Activated CD4-positive, alpha-beta T cell treated with anti-CD3 and anti-CD28 coated beads, Interleukin-2, amount 10 ng/mL, durations not matched to agents 24 days and 14 days (primary cell): Measurements from ENCODE around the gene EEF2. TPM values are rescaled to one million over a fixed set of nuclear protein-coding genes. Genes with fewer than 3 reads are reported as not detected.
"Not testable (repeated sequence)": the region's sequence is repeated elsewhere in the genome, so short reads cannot be mapped to it uniquely, and the experiment has no call there.

Experiments
- DNase-seq: peaks from one replicate; pipeline ENCODE4 v3.0.0; 2022
- H3K27ac Mint-ChIP-seq: one replicate; pipeline ENCODE4 v1.8.0; 2022; ENCODE audit warnings: mild to moderate bottlenecking, mixed read lengths
- H3K27me3 Mint-ChIP-seq: one replicate; pipeline ENCODE4 v1.8.0; 2022; ENCODE audit warnings: mixed read lengths
- H3K36me3 Mint-ChIP-seq: one replicate; pipeline ENCODE4 v1.8.0; 2022; ENCODE audit warnings: low read depth, mild to moderate bottlenecking, mixed read lengths
- H3K4me1 Mint-ChIP-seq: one replicate; pipeline ENCODE4 v1.8.0; 2021; ENCODE audit warnings: mixed read lengths
- H3K4me3 Mint-ChIP-seq: one replicate; pipeline ENCODE4 v1.8.0; 2022; ENCODE audit warnings: mild to moderate bottlenecking, moderate library complexity, mixed read lengths
- H3K9me3 Mint-ChIP-seq: one replicate; pipeline ENCODE4 v1.8.0; 2021; ENCODE audit warnings: mixed read lengths
- intact Hi-C: fragments of 100-400 bp; cut with micrococcal nuclease; formaldehyde crosslinking; loops from one replicate; pipeline ENCODE4 v1.15.1; 2023
- total RNA-seq: library from RNA; stranded (reverse); gene quantifications from 2 replicates; pipeline ENCODE4 v1.2.3, GENCODE V29; 2022

The EEF2 gene
- total RNA-seq, 1 donor from 2014 or later, result 2,438 TPM

DNA sequence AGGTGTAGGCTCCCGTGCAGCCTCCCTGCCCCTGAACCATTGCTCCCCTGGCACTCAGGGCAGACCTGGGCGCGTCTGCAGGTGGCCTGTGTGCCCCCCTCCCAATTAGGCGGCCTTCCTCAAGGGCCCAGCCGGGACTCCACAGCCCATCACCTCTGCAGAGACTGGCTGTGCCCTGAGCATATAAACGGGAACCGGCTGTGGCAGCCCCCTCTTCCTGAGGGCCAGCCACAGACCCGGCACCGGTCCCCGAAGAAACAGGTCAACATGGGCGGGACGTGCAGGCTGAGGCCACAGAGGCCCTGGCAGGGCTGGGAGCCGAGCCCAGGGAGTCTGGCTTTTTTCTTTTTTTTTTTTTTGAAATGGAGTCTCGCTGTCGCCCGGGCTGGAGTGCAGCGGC lies 34.3 kb upstream of the EEF2 start:
- no peak overlapping the region for H3K4me3 Mint-ChIP-seq
- no peak for DNase-seq
- H3K27ac Mint-ChIP-seq, result no peak overlapping the region
- no peaks in the 10 kb centered on the region for H3K4me1 Mint-ChIP-seq
- H3K9me3 Mint-ChIP-seq, result no peaks in the 10 kb centered on the region
- intact Hi-C loops, result no loop called here
- no peaks in the 10 kb centered on the region for H3K27me3 Mint-ChIP-seq
- peaks cover 14% of the 10 kb centered on the region for H3K36me3 Mint-ChIP-seq

DNA sequence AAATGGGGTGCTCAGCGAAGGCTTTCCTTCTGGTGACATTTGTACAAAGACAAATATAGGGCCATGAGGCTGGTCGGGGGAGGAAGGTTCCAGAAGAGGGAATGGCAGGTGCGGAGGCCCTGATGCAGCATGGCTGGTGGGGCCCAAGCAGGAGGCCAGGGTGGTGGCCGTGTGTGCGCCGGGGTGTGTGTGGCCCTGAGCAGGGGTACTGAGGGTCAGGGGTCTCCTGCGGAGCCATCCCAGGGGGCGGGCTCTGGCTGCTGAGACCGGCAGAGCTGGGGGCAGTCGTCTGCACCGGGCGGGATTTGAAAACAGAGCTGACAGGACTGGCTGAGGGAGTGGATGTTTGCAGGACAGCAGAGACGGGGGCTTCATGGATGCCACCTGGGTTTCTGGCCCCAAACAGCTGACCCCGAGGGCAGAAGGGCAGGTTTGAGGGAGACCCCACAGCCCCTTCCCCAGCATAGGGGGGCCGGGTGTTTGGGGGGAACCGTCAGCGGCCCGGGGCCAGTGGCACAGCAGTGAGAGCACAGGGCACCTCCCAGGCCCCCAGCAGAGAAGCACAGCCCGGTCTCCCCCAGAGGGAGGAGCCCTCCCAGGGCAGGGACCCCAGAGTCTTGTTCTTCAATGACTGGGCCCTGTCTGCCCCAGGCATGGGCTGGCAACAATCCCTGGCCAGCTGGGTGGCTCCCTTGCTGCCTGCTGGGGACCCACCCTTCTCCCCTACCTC lies 33.7 kb upstream of the EEF2 start:
- no peaks in the 10 kb centered on the region for H3K27me3 Mint-ChIP-seq
- H3K36me3 Mint-ChIP-seq, result peaks cover 14% of the 10 kb centered on the region
- H3K27ac Mint-ChIP-seq, result no peak overlapping the region
- DNase-seq, result no peak
- no peaks in the 10 kb centered on the region for H3K9me3 Mint-ChIP-seq
- intact Hi-C loops, result no loop called here
- no peak overlapping the region for H3K4me3 Mint-ChIP-seq
- H3K4me1 Mint-ChIP-seq, result no peaks in the 10 kb centered on the region

DNA sequence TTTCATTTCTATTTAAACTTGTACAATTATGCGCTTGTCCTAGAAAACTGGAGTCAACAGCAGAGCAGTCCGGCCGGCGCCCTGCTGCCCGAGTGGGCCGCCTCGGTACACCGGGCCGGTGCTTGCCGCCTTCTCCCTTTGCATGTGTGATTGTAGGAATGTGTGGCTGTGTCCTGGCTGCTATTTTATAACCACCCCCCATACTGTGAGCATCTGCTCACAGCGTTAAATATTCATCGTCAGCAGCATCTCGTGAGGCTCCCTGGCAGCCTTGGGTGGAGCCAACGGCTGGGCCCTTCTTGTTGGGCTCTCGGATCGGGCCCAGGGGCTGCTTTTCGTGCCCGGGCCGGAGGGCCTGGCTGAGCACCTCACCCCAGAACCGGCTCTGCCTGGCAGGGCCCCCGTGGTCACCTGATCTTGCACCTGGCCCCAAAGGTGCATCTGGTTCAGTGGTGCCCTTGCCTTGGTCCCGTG lies 32.9 kb upstream of the EEF2 start:
- Mint-ChIP-seq H3K9me3 (no peaks in the 10 kb centered on the region), H3K4me1 (no peaks in the 10 kb centered on the region), H3K36me3 (peaks cover 14% of the 10 kb centered on the region), H3K27ac (no peak overlapping the region), H3K4me3 (no peak overlapping the region), H3K27me3 (no peaks in the 10 kb centered on the region)
- no peak for DNase-seq
- intact Hi-C loops, result no loop called here

DNA sequence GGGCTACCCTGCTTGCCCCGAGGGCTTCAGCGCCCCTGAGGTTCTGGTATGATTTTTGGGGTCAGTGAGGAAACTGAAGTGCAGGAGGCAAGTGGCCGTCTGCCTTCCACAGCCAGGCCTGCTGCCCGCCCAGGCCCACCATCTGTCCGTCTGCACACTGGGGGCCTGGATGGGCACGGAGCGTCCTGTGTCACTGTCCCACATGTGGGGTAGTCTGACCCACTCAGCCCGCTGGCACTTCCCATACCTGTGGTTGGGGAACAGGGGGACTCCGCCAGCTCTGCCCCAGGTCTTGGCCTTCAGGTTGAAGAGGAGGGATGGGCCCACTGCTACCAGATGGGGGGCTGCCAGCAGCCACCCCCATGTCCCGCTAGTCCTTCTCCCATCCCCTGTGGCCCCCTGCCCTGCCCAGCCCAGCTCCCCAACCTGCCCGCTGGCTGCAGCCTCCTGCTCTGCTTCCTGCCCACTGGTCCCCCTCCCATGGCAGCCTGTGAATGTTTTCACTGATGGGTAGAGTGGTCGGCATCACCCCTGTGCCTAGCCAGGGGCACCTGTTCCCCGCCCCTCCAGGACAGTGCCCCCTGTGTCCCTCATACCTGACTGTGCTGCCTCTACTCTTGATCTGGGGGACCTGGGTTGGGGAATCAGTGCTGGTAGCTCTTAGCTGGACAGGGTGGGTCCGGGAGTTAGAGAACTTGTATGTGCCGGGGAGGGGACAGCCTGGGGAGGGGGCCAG lies 31.8 kb upstream of the EEF2 start:
- Mint-ChIP-seq H3K9me3 (no peaks in the 10 kb centered on the region), H3K36me3 (peaks cover 15% of the 10 kb centered on the region), H3K27me3 (no peaks in the 10 kb centered on the region), H3K4me3 (no peak overlapping the region), H3K27ac (no peak overlapping the region), H3K4me1 (peaks cover 2% of the 10 kb centered on the region)
- intact Hi-C loops, result no loop called here
- DNase-seq, result no peak

DNA sequence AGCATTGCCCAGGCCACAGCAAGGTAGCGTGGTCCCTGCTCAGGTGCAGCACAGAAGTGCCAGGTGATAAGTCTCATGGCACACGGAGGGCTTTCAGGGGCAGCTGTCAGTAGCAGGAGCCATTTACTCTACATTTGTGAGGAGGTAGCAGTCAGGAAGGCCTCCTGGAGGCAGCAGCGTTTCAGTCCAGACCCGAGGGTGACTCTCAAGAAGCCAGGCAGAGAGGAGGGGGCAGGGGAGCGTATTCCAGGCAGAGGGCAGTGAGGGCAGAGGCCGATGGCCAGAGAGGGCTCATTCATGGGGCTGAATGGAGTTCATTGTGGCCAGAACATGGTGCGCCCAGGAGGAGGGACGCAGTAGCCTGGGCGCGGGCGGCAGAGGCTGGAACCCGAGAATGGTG lies 31.2 kb upstream of the EEF2 start:
- peak overlapping the region; percentile 20 for H3K27ac Mint-ChIP-seq
- H3K27me3 Mint-ChIP-seq, result no peaks in the 10 kb centered on the region
- H3K36me3 Mint-ChIP-seq, result peaks cover 12% of the 10 kb centered on the region
- H3K4me1 Mint-ChIP-seq, result peaks cover 2% of the 10 kb centered on the region
- H3K4me3 Mint-ChIP-seq, result no peak overlapping the region
- DNase-seq, result no peak
- intact Hi-C loops, result no loop called here
- no peaks in the 10 kb centered on the region for H3K9me3 Mint-ChIP-seq

DNA sequence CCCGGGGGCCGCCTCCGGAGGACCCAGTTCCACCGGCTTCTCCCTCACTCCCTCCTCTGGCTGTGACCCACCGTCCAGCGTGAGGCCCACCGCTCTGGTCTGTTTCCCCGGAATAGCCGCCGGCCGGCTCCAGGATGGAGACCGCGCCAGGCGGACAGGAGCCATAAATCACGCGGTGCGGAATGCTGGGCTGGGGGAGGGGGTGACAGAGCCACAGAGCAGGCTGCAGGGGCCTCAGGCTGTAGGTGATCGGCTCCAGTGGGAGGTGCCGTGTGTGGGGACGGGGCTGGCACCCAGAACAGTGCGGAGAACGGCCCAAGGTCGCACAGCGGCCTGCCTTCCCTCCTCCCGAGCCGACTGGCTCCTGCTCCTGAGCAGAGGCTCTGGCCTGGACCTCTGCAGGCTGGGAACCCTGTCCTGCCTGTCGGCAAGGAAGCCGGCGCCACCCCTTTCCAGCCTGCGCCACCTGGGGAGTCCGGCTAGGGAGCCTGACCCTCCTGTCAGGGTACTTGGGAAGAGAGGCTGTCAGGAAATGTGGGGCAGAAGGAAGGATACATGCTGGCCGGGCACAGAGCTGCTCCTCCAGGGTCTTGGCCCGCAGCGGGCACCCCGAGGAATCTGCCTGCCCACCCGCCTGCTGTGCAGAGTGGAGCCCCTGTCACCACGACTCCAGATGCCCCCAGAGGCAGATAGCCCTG lies 30.6 kb upstream of the EEF2 start:
- Mint-ChIP-seq H3K9me3 (no peaks in the 10 kb centered on the region), H3K27ac (no peak overlapping the region), H3K27me3 (no peaks in the 10 kb centered on the region), H3K4me3 (no peak overlapping the region), H3K4me1 (peaks cover 6% of the 10 kb centered on the region), H3K36me3 (peaks cover 12% of the 10 kb centered on the region)
- intact Hi-C loops, result no loop called here
- no peak for DNase-seq

DNA sequence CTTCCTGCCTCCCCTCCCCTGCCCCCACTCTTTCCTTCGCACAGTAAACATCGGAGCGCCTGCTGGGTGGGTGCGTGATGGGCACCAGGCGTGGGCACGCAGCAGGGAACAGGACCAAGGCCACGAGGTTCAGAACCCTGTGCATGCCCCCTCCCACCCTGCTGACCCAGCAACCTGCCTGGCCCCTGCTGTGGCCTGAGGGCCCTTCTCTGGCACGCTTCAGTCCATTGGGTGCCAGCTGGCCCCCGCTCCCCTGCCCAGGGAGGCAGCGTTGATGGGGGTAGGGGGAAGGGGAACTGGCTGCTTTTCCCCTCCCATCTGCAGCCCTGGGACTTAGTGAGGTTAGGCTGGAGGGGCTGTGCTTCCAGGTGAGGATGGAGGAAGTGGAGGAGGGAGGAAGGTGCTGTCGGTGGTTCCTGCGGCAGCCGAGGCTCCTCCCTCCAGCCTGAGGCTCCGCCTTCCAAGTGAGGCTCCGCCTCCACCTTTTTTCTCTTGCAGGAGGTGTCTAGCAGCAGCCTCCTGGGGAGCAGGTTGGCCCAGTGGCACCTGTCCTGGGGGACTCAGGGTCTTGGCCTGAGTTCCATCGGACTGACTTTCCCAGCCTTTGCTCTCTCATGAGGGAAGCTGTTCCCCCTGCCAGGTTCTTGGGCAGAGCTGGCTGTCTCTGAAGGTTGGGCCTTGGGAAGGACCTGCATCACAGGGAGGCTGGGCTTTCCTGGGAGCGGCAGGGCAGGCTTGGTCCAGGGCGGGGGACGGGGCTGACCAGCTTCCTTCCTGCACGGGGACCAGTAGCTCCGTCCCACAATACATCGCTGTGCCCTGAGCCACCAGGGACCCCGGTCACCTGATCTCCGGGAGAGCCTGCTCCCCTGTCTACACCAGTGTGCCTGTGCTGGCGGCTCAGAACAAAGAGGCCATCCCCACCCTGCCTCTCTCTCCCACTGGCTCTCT lies 29.6 kb upstream of the EEF2 start:
- peak; percentile 90 for DNase-seq
- peak overlapping the region; percentile 15 for H3K27ac Mint-ChIP-seq
- H3K9me3 Mint-ChIP-seq, result no peaks in the 10 kb centered on the region
- intact Hi-C loops, result no loop called here
- H3K36me3 Mint-ChIP-seq, result peaks cover 12% of the 10 kb centered on the region
- peaks cover 6% of the 10 kb centered on the region for H3K4me1 Mint-ChIP-seq
- no peak overlapping the region for H3K4me3 Mint-ChIP-seq
- H3K27me3 Mint-ChIP-seq, result no peaks in the 10 kb centered on the region

DNA sequence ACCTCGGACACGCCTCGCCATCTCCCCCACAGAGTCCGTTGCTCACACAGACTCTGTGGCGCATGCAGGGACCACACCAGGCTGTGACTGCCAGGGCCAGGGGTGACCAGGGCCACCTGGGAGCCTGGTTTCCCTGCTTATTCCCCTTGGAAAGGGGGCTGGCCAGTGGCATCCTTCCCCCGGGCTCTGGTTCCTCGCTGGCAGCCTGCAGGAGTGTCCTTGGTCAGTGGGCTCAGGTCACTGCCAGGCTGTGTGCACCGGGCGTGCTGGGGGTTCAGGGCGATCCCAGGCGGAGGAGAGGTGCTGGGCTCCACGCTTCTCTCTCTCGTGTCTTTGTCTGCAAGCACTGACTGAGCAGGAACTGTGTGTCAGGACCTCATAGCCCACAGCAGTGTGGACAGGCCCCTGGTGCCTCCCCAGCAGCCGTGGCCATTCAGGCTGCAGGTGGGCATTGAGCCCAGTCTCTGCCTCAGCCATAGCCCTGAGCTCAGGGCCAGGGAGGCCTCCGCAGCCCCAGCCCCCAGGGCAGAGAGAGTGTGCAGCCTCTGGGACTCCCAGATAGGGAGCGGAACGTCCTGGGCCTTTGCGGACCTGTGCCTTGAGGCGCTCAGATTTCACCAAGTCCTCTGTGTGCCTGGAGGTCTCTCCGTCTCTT lies 28.8 kb upstream of the EEF2 start:
- peaks cover 11% of the 10 kb centered on the region for H3K4me1 Mint-ChIP-seq
- no peak for DNase-seq
- H3K27ac Mint-ChIP-seq, result peak overlapping the region; percentile 15
- no peaks in the 10 kb centered on the region for H3K27me3 Mint-ChIP-seq
- no peak overlapping the region for H3K4me3 Mint-ChIP-seq
- H3K36me3 Mint-ChIP-seq, result peaks cover 12% of the 10 kb centered on the region
- H3K9me3 Mint-ChIP-seq, result no peaks in the 10 kb centered on the region
- intact Hi-C loops, result no loop called here

DNA sequence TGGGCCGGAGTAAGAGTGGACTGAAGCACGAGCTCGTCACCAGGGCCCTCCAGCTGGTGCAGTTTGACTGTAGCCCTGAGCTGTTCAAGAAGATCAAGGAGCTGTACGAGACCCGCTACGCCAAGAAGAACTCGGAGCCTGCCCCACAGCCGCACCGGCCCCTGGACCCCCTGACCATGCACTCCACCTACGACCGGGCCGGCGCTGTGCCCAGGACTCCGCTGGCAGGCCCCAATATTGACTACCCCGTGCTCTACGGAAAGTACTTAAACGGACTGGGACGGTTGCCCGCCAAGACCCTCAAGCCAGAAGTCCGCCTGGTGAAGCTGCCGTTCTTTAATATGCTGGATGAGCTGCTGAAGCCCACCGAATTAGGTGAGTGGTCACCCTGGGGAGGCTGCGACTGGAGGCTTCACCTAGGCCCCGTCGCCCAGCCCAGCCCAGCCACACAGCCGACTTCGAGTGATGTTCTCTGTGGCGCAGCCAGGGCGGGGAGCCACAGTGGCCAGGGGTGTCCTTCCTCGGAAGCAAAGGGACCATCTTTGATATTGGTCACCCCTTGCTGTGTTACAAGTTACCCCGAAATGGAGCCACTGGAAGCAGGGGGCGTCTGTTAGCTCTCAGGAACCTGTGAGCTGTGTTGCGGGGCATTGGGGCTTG lies 27.8 kb upstream of the EEF2 start:
- Mint-ChIP-seq H3K36me3 (peaks cover 10% of the 10 kb centered on the region), H3K27me3 (no peaks in the 10 kb centered on the region), H3K4me3 (no peak overlapping the region), H3K4me1 (peaks cover 17% of the 10 kb centered on the region), H3K9me3 (no peaks in the 10 kb centered on the region), H3K27ac (no peak overlapping the region)
- no peak for DNase-seq
- intact Hi-C loops, result no loop called here

DNA sequence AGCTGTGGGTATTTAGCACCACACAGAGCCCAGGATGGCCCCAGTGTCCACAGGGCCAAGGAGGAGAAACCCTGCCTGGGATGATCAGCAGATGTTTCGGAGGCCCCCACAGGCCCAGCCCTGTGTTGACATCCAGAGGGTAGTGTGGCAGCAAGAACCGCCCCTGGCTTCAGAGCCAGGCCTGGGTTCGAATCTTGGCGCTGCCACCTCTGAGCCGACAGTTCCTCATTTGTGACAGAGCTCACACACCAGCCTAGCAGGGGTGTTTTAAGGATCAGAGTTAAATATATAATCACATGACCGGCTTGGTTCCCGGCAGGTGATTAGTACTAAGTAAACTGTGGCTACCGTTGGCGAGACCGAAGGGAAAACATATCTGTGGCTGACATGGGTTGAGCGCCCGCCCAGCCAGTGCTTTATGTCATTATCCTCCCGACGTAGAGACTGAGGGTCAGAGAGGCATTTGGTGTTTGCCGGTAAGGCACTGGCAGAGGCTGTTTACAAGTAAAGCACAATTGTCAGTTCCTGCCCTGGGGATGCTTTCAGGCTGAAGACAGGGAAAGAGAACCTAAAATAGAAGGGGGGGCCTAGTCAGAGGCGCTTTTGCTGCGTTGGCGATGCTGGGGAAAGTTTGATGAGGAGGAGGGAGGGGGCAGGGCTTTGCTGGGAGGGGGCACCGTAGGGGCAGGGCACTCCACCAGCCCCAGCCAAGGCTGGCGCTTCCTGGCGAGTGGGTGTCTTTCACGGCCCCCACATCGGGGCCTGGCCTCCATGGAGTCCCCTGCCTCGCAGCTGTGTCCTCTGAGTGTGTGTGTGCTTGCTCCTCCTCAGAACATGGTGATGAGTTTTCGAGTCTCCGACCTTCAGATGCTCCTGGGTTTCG lies 27.1 kb upstream of the EEF2 start:
- no peak for DNase-seq
- H3K27ac Mint-ChIP-seq, result no peak overlapping the region
- H3K9me3 Mint-ChIP-seq, result no peaks in the 10 kb centered on the region
- H3K4me3 Mint-ChIP-seq, result no peak overlapping the region
- H3K36me3 Mint-ChIP-seq, result peaks cover 10% of the 10 kb centered on the region
- H3K4me1 Mint-ChIP-seq, result peaks cover 17% of the 10 kb centered on the region
- intact Hi-C loops, result no loop called here
- H3K27me3 Mint-ChIP-seq, result no peaks in the 10 kb centered on the region

DNA sequence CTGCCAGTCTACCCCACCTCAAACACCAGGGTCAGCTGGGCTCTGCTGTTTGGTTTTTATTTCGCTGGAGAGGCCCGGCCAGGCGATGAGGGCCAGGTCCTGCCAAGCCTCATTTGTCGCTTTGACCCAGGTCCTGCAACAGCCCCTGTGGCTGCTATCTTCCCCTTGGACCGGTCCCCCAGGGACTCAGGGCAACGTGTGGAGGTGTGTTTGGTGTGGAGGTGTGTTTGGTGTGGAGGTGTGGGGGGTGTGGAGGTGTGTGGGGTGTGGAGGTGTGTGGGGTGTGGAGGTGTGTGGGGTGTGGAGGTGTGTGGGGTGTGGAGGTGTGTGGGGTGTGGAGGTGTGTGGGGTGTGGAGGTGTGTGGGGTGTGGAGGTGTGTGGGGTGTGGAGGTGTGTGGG lies 26.2 kb upstream of the EEF2 start:
- intact Hi-C loops, DNase-seq, H3K9me3 Mint-ChIP-seq, H3K4me3 Mint-ChIP-seq, H3K27me3 Mint-ChIP-seq, H3K27ac Mint-ChIP-seq: not testable (repeated sequence)
- Mint-ChIP-seq H3K36me3 (peaks cover 10% of the 10 kb centered on the region), H3K4me1 (peaks cover 17% of the 10 kb centered on the region)

DNA sequence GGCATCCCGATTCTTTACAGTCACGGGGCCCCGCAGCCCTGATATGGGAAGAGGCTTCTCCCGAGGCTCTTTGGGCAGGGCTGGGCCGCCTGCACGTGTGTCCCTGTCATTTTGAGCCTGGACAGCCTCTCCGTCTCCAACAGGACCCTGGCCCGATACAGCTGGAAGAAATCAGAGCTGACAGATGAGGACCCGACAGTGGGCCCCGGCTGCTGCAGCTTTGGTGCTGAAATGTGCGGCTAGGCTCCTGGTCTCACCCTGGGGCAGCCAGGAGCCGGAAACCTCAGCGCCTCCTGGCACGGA lies 25.5 kb upstream of the EEF2 start:
- DNase-seq, result no peak
- H3K4me1 Mint-ChIP-seq, result peaks cover 17% of the 10 kb centered on the region
- H3K27me3 Mint-ChIP-seq, result no peaks in the 10 kb centered on the region
- intact Hi-C loops, result no loop called here
- peaks cover 10% of the 10 kb centered on the region for H3K36me3 Mint-ChIP-seq
- no peak overlapping the region for H3K27ac Mint-ChIP-seq
- H3K4me3 Mint-ChIP-seq, result no peak overlapping the region
- H3K9me3 Mint-ChIP-seq, result no peaks in the 10 kb centered on the region
